Omental fat pad (tissue), 4 donors: ENCODE measurements around the gene FXYD7. TPM values are rescaled to one million over a fixed set of nuclear protein-coding genes. Genes with fewer than 3 reads are reported as not detected.
"Not testable (repeated sequence)": the region's sequence is repeated elsewhere in the genome, so short reads cannot be mapped to it uniquely, and the experiment has no call there.

Experiments
- ATAC-seq: fragments of 150-250 bp; one replicate; pipeline ENCODE4 v1.9.1; 2016; ENCODE audit warnings: mild to moderate bottlenecking, moderate library complexity; ENCODE audit not compliant: low FRiP score
- DNase-seq: peaks from one replicate; pipeline ENCODE4 v3.0.0-alpha.2; 2019; ENCODE audit warnings: low spot score
- total RNA-seq, 4 donors: library from RNA; depleted of rRNA; stranded (reverse); fragments of >200 nt; gene quantifications; one replicate each; pipeline ENCODE4 v1.1.0, GENCODE V29; 2016
- TF ChIP-seq, protein P1 (sequence below), 3 donors: fragments of 450-650 bp; IDR thresholded peaks; one replicate each; pipeline ENCODE4 v1.5.1; 2016 to 2017; ENCODE audit warnings: antibody characterized with exemption in 3 of 3, mild to moderate bottlenecking in 3 of 3, moderate library complexity in 2 of 3

The FXYD7 gene
- total RNA-seq, 4 donors from 2014 or later = not detected

DNA sequence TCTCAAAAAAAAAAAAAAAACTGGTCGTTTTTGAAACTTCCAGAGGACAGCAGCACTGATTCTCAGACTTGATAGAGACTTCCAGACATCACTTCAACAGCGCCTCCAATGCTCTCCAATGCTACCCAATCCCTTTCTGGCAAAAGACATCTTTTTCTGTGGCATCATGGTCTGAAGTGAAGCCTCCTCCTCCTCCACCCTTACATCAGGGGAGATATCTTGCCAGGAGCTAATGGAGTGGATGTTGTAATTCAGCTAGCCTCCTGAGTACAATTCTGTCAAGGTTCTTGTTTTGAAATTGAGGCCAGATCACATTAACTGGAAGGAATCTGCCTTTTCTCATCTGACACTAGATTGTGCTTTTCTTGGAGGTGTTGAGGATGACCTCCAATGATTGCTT lies 35.6 kb downstream of the FXYD7 start:
- DNase-seq (no peak), ATAC-seq (peak; percentile 80)
- TF ChIP-seq, protein P1, sequence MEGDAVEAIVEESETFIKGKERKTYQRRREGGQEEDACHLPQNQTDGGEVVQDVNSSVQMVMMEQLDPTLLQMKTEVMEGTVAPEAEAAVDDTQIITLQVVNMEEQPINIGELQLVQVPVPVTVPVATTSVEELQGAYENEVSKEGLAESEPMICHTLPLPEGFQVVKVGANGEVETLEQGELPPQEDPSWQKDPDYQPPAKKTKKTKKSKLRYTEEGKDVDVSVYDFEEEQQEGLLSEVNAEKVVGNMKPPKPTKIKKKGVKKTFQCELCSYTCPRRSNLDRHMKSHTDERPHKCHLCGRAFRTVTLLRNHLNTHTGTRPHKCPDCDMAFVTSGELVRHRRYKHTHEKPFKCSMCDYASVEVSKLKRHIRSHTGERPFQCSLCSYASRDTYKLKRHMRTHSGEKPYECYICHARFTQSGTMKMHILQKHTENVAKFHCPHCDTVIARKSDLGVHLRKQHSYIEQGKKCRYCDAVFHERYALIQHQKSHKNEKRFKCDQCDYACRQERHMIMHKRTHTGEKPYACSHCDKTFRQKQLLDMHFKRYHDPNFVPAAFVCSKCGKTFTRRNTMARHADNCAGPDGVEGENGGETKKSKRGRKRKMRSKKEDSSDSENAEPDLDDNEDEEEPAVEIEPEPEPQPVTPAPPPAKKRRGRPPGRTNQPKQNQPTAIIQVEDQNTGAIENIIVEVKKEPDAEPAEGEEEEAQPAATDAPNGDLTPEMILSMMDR (IDR thresholded peaks at IDR 0.05) = no peak

DNA sequence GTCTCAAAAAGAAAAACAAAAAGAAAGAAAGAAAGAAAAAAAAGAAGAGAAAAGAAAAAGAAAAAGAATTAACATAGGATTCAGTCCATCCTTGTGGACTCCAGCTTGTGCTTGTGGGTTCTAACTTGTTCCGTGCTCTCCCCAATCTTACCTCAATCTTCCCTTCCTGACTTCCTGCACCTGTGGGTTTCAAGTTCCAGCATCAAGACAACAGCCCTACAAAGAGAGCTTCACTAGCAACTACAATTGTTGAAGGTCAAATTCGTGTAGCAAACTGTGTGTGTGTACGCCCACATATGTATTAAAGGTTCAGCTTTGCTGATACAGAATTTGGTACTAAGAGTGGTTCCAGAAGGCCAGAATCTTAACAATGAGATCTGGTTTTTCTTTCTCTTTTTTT lies 36.8 kb downstream of the FXYD7 start:
- ATAC-seq (no peak), DNase-seq (no peak)
- TF ChIP-seq, protein P1 (IDR thresholded peaks at IDR 0.05) = no peak

DNA sequence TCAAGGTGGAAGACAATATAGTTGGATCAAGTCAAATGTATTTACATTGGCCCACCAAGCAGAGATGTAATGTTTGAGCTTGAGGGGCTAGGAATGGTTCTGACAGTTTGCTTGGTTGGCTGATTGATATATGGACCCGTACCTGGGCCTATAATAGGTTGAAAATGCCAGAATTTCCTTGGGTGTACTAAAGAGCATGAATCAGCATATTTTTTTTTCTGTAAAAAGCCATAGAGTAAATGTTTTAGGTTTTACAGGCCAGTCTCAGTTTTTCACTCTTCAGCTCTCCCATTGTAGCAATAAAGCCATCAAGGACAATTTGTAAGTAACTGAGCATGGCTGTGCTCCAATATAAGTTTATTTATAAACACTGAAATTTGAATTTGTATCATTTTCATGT lies 38.3 kb downstream of the FXYD7 start:
- TF ChIP-seq, protein P1 (IDR thresholded peaks at IDR 0.05) = no peak
- no peak for DNase-seq
- no peak for ATAC-seq

DNA sequence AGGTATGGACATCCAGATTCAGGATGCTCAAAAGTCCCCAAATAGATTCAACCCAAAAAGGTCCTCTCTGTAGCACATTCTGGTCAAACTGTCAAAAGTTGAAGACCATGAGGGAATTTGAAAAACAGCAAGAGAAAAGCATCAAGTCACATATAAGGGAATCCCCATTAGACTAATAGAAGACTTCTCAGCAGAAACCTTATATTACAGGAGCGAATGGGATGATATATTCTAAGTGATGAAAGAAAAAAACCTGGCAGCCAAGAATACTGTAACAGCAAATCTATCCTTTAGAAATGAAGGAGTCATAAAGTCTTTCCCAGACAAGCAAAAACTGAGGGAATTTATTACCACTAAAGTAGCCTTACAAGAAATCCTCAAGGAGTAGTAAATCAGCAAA lies 41.2 kb downstream of the FXYD7 start:
- ATAC-seq = no peak

DNA sequence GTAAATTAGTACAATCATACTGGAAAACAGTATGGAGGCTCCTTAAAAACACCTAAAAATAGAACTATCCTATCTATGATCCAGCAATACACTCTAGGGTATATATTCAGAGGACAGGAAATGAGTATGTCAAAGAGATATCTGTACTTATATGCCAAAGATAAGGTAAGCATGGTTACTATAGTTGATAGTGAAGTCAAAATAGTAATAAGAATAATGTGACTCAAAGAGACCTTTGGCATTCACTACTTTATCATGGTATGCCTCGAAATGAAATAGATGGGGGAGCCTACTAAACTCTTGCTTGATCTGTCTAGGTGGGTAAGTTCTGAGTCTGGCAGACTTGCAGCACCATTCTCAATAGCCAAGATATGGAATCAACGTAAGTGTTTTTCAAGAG lies 41.8 kb downstream of the FXYD7 start:
- no peak for DNase-seq
- no peak for ATAC-seq
- TF ChIP-seq, protein P1 (IDR thresholded peaks at IDR 0.05) = no peak

More for the DNA sequence above, 41.2 kb downstream of the FXYD7 start:
- TF ChIP-seq, protein P1 (IDR thresholded peaks at IDR 0.05) = no peak
- DNase-seq = no peak

DNA sequence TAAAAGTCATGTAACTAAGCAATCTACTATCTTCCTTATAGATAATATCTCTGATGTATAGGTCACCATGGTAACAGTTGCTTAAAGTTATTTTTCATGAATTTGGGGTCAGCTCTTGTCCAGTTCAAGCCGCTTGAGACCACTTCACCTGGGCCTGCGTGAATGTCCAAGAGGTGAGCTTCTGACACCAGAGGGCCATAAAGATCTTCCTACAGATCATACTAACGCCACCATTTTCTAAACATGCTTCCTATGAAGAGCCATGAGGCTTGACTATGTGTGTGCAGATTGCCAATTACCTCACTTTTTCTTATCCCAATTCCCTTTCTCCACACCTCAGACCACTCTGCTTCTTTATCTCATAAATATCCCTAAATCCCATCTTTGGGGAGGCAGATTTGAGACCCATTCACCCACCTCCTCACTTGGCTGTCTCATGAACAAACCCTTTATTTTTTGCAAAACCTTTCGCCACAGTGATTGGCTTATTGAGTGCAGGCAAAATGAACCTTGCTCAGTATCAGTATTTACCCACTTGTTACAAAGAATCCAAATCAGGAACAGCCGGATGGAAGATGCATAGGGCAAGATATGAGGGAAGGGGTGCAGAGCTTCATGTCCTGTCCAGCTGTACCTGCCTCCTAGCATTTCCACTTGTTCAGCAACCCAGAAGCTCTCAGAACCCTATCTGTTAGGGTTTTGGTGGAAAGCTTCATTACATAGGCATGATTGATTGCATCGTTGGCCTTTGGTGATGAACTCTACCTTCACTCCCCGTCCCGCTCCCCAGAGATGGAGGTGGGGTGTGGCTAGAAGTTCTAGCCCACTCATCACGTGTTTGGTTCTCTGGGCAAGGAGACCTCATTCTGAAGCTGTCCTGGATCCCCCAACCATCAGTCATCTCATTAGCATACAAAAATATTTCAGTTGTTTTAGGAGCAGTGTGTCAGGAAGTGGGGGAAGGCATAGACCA lies 51.2 kb downstream of the FXYD7 start:
- ATAC-seq (peak; percentile 72), DNase-seq (no peak)
- TF ChIP-seq, protein P1 (IDR thresholded peaks at IDR 0.05) = no peak

DNA sequence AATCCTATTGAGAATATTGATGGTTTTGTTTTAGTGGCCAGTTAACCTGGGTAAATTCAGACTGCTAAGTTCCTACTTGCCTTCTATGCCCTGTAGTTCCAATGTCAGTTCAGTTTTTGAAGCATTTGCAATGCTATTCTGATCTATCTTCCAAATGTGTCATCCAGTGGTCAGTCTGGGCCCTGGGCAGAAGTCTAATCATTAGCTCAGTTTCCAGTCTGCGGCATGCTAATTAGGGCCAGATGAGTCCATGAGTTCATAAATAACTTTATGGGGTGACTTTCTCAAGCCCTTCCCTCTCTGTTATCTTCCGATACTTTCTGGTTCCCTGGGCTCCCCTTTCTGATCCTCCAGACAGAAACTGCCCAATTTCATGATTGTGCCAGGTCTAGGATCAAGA lies 52.8 kb downstream of the FXYD7 start:
- DNase-seq = no peak
- ATAC-seq = no peak

DNA sequence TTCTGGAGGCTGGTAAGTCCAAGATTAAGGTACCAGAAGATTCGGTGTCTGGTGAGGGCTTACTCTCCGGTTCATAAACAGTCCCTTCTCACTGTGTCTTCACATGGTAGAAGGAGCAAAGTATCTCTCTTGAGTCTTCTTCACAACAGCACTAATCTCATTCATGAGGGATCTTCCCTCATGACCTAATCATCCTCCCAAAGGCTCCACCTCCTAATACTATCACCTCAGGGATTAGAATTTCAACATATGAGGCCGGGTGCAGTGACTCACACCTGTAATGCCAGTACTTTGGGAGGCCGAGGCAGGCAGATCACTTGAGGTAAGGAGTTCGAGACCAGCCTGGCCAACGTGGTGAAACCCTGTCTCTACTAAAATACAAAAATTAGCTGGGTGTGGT lies 53.8 kb downstream of the FXYD7 start:
- not testable (repeated sequence) for DNase-seq
- peak; percentile 41 for ATAC-seq

More for the DNA sequence above, 52.8 kb downstream of the FXYD7 start:
- TF ChIP-seq, protein P1 (IDR thresholded peaks at IDR 0.05) = no peak
